HepG2 (cell line): ENCODE results near the gene AMN. TPM values are rescaled to one million over a fixed set of nuclear protein-coding genes. Genes with fewer than 3 reads are reported as not detected.
A peak's percentile ranks its signal among the peaks of the same experiment; 100 is the strongest.

Experiments
- AKAP8 ChIP-seq: sonication (generic); formaldehyde crosslinking; IDR thresholded peaks from 2 replicates; pipeline ENCODE4 v1.5.1; 2020; ENCODE audit warnings: mild to moderate bottlenecking, missing genetic modification reagents
- BRCA1 ChIP-seq: sonication (generic); formaldehyde crosslinking; IDR thresholded peaks from 2 replicates; pipeline ENCODE4 v1.4.0; 2020; ENCODE audit warnings: missing genetic modification reagents
- ELF3 ChIP-seq: IDR thresholded peaks from 2 replicates; pipeline ENCODE4 v1.6.1; 2016; ENCODE audit warnings: missing genetic modification reagents, missing compliant biosample characterization
- GATA4 ChIP-seq: sonication (generic); IDR thresholded peaks from 2 replicates; pipeline ENCODE4 v1.6.1; 2016; ENCODE audit warnings: antibody characterized with exemption, low read depth, borderline replicate concordance
- HIVEP1 ChIP-seq: sonication (generic); formaldehyde crosslinking; IDR thresholded peaks from 2 replicates; pipeline ENCODE4 v1.4.0; 2020; ENCODE audit warnings: mild to moderate bottlenecking, missing genetic modification reagents
- HOXD1 ChIP-seq: sonication (generic); formaldehyde crosslinking; IDR thresholded peaks from 2 replicates; pipeline ENCODE4 v1.5.0; 2020; ENCODE audit warnings: missing genetic modification reagents
- KLF11 ChIP-seq: IDR thresholded peaks from 2 replicates; pipeline ENCODE4 v1.6.1; 2016; ENCODE audit warnings: missing compliant biosample characterization
- KLF15 ChIP-seq: sonication (generic); formaldehyde crosslinking; IDR thresholded peaks from 2 replicates; pipeline ENCODE4 v1.8.1; 2023; ENCODE audit warnings: borderline replicate concordance, mild to moderate bottlenecking, inconsistent platforms, missing genetic modification reagents, mixed read lengths
- MIER3 ChIP-seq: IDR thresholded peaks from 2 replicates; pipeline ENCODE4 v1.6.1; 2016; ENCODE audit warnings: missing compliant biosample characterization, borderline replicate concordance
- MNT ChIP-seq: fragments of 450-650 bp; IDR thresholded peaks from 2 replicates; pipeline ENCODE4 v1.6.1; 2016
- PPARG ChIP-seq: conservative IDR thresholded peaks from 2 replicates; pipeline ENCODE4 v1.6.1; 2016; ENCODE audit warnings: missing biosample characterization, missing genetic modification reagents
- SKIL ChIP-seq: sonication (generic); formaldehyde crosslinking; IDR thresholded peaks from 2 replicates; pipeline ENCODE4 v1.8.0; 2022; ENCODE audit warnings: missing genetic modification reagents, mild to moderate bottlenecking, moderate library complexity, borderline replicate concordance
- SMYD3 ChIP-seq: sonication (generic); formaldehyde crosslinking; IDR thresholded peaks from 2 replicates; pipeline ENCODE4 v1.8.1; 2023; ENCODE audit warnings: mild to moderate bottlenecking, missing genetic modification reagents
- SP1 ChIP-seq, 2 experiments: fragments of 450-650 bp in 1 of 2; sonication (generic) in 1 of 2; formaldehyde crosslinking in 1 of 2; IDR thresholded peaks; 2 replicates each; pipeline versions ENCODE4 v1.4.0 to v1.6.1; 2016 to 2020; ENCODE audit warnings: missing genetic modification reagents in 1 of 2
- SP4 ChIP-seq: sonication (generic); formaldehyde crosslinking; IDR thresholded peaks from 2 replicates; pipeline ENCODE4 v1.8.1; 2023; ENCODE audit warnings: mild to moderate bottlenecking, missing genetic modification reagents
- SRSF1 ChIP-seq: fragments of 200-400 bp; formaldehyde crosslinking; optimal IDR thresholded peaks from 2 replicates; pipeline ENCODE3; 2017; ENCODE audit warnings: mild to moderate bottlenecking, low read depth, low read length, moderate library complexity
- U2AF2 ChIP-seq: fragments of 200-400 bp; formaldehyde crosslinking; IDR thresholded peaks from 2 replicates; pipeline ENCODE4 v1.6.1; 2017; ENCODE audit warnings: low read depth, mild to moderate bottlenecking, low read length
- ZBTB20 ChIP-seq: sonication (generic); formaldehyde crosslinking; IDR thresholded peaks from 2 replicates; pipeline ENCODE4 v1.8.1; 2023; ENCODE audit warnings: missing genetic modification reagents, low read depth, mild to moderate bottlenecking, borderline replicate concordance
- ZIK1 ChIP-seq: sonication (generic); formaldehyde crosslinking; IDR thresholded peaks from 2 replicates; pipeline ENCODE4 v1.5.0; 2020; ENCODE audit warnings: mild to moderate bottlenecking, low read depth, missing genetic modification reagents, borderline replicate concordance
- ZKSCAN8 ChIP-seq: IDR thresholded peaks from 2 replicates; pipeline ENCODE4 v1.6.1; 2016; ENCODE audit warnings: borderline replicate concordance, missing genetic modification reagents, missing compliant biosample characterization
- ZNF24 ChIP-seq: fragments of 450-650 bp; IDR thresholded peaks from 2 replicates; pipeline ENCODE4 v1.6.1; 2017; ENCODE audit warnings: antibody characterized with exemption, mild to moderate bottlenecking
- ZNF468 ChIP-seq: sonication (generic); formaldehyde crosslinking; IDR thresholded peaks from 2 replicates; pipeline ENCODE4 v1.8.0; 2022; ENCODE audit warnings: mild to moderate bottlenecking, moderate library complexity, missing genetic modification reagents
- ZNF619 ChIP-seq: sonication (generic); formaldehyde crosslinking; IDR thresholded peaks from 2 replicates; pipeline ENCODE4 v1.4.0; 2020; ENCODE audit warnings: mild to moderate bottlenecking, missing genetic modification reagents
- ZNF709 ChIP-seq: sonication (generic); formaldehyde crosslinking; IDR thresholded peaks from 2 replicates; pipeline ENCODE4 v1.5.0; 2020; ENCODE audit warnings: mild to moderate bottlenecking, missing genetic modification reagents
- ZNF784 ChIP-seq: sonication (generic); formaldehyde crosslinking; IDR thresholded peaks from 2 replicates; pipeline ENCODE4 v1.5.1; 2020; ENCODE audit warnings: missing genetic modification reagents, mild to moderate bottlenecking, borderline replicate concordance
- polyA plus RNA-seq, 8 experiments: library from polyadenylated mRNA; depleted of rRNA in 3 of 8; stranded (reverse) in 7 of 8; unstranded in 1 of 8; fragments of >200 nt; fragmentation: Illumina TruSeq in 4 of 8; extraction: Trizol in 4 of 8; gene quantifications; 2 replicates each; pipeline versions ENCODE4 v1.2.1 to v1.2.3, GENCODE V29; 2011 to 2016; ENCODE audit warnings: low read depth in 4 of 8, missing spikeins in 1 of 8, mixed read lengths in 1 of 8; ENCODE audit not compliant: insufficient read depth in 1 of 8
- total RNA-seq, 5 experiments: library from RNA; depleted of rRNA; stranded (reverse); fragments of >200 nt; fragmentation: Illumina TruSeq; extraction: Trizol; gene quantifications; 2 replicates each; pipeline ENCODE4 v1.2.3, GENCODE V29; 2016; ENCODE audit warnings: low read depth in 1 of 5

The AMN gene
- total and polyA plus RNA-seq, 2 of the 13 experiments (the other 11 are each of a cell fraction or from before 2014, with no cell fraction given), result 9.8 to 33.1 TPM

GRCh38 chr14:102922490-102923200 lies at the start of gene AMN (continued):
- TF ChIP-seq BRCA1 (no peak), ZNF619 (peak; percentile 76), KLF15 (CRISPR knock-in tag) (peak; percentile 79; the same call in 1 of the 2 replicates), KLF11 (CRISPR knock-in tag) (peak; percentile 23; the same call in 1 of the 2 replicates), U2AF2 (no peak), MNT (no peak), ZIK1 (CRISPR knock-in tag) (peak; percentile 59; the same call in 1 of the 2 replicates), ZNF784 (CRISPR knock-in tag) (0 out of 2 replicates have a peak, but pooled peaks have one; percentile 32), SKIL (CRISPR knock-in tag) (peak; percentile 58; the same call in 1 of the 2 replicates), ZNF468 (CRISPR knock-in tag) (no peak), SP1 (IDR thresholded peaks at IDR 0.05) (no peak), SP1 (CRISPR knock-in tag; IDR thresholded peaks at IDR 0.05) (no peak; the same call in none of the 2 replicates), MIER3 (CRISPR knock-in tag) (0 out of 2 replicates have a peak, but pooled peaks have one; percentile 55), HOXD1 (peak; percentile 21; the same call in 1 of the 2 replicates), SP4 (CRISPR knock-in tag) (no peak), PPARG (peak; percentile 69; the same call in 1 of the 2 replicates), ZKSCAN8 (CRISPR knock-in tag) (0 out of 2 replicates have a peak, but pooled peaks have one; percentile 35), SMYD3 (CRISPR knock-in tag) (no peak), ELF3 (peak; percentile 60; the same call in 1 of the 2 replicates), ZNF24 (no peak), ZBTB20 (CRISPR knock-in tag) (no peak), GATA4 (no peak; the same call in 1 of the 2 replicates), HIVEP1 (peak; percentile 74), ZNF709 (CRISPR knock-in tag) (peak; percentile 51; the same call in 1 of the 2 replicates), SRSF1 (no peak), AKAP8 (CRISPR knock-in tag) (no peak)
